Stimulated activated naive CD8-positive, alpha-beta T cell treated with anti-CD3 and anti-CD28 coated beads, Interleukin-15, amount 100 ng/mL, for 72 hours (primary cell): ENCODE data around the gene METTL6.
"Not testable (repeated sequence)": the region's sequence is repeated elsewhere in the genome, so short reads cannot be mapped to it uniquely, and the experiment has no call there.

Experiments
- ATAC-seq: fragments of 150-1000 bp; cut with Tn5 transposase; 2 replicates; pipeline ENCODE4 v1.10.0; 2021; ENCODE audit warnings: mild to moderate bottlenecking, moderate library complexity
- DNase-seq, 2 donors: peaks; one replicate each; pipeline ENCODE4 v3.0.0; 2021 to 2022
- H3K27ac Mint-ChIP-seq, 2 donors: one replicate each; pipeline ENCODE4 v1.8.0; 2022; ENCODE audit warnings: mild to moderate bottlenecking in 2 of 2, mixed read lengths in 2 of 2, moderate library complexity in 2 of 2
- H3K27me3 Mint-ChIP-seq: one replicate; pipeline ENCODE4 v1.8.0; 2022; ENCODE audit warnings: mixed read lengths
- H3K4me1 Mint-ChIP-seq: one replicate; pipeline ENCODE4 v1.8.0; 2022; ENCODE audit warnings: mild to moderate bottlenecking, mixed read lengths
- H3K4me3 Mint-ChIP-seq, 2 donors: one replicate each; pipeline ENCODE4 v1.8.0; 2022; ENCODE audit warnings: mild to moderate bottlenecking in 2 of 2, mixed read lengths in 2 of 2, moderate library complexity in 1 of 2
- H3K9me3 Mint-ChIP-seq, 2 donors: one replicate each; pipeline ENCODE4 v1.8.0; 2022; ENCODE audit warnings: mixed read lengths in 2 of 2

METTL6 gene

DNA sequence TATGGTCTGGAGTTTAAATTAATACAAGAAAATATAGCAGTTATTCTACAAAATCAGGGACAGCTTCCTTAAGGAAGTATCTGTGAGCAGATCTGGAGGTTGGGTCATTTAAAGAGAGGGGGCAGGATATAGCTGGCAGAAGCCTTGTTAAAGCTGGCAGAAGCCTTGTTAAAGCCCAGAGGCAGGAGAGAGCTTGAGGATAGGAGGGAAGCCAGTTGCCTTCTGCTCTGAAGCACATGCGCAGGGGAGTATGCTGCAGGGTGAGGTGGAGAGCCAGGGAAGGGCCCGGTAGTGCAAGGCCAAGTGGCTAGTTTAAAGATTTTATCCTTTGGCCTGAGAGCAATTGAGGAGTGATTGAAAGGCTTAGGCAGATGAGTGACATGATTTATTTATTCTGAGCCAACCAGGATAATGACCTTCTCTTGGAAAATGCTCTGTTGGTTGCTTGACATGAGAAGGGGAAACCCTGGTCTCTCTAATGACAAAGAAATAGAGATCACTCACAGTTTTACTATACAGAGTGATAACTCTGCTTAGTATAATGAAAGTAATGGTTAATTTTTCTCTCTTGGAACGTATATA lies 4.0 kb upstream of the METTL6 start:
- Mint-ChIP-seq H3K27me3 (no peaks in the 10 kb centered on the region), H3K4me1 (peaks cover 37% of the 10 kb centered on the region), H3K9me3 (peaks cover 0 to 5% of the 10 kb centered on the region in 2 donors), H3K4me3 (no peak overlapping the region), H3K27ac (peak overlapping the region in 1 of 2 donors; percentile 62)
- DNase-seq (no peak), ATAC-seq (no peak)

DNA sequence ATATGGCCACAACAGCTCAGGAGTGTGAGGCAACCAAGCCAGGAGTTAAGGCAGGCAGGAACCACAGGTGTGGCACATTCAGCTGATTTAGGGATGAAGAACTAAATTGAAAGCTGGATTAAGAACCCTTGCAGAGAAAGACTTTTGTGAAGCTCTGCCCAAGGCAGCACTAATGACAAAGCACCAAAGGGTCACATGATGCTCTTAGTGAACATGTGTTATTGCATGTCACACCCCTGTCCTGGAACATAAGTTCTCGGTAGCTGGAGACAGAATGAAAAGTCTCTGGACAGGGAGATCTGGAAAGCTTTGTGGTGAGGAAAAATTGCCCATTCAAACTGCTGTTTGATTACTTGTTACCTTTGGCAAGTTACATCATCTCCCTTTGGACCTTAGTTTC lies 3.3 kb upstream of the METTL6 start:
- no peak for DNase-seq
- Mint-ChIP-seq H3K27me3 (no peaks in the 10 kb centered on the region), H3K27ac (peak overlapping the region in 1 of 2 donors; percentile 67), H3K4me1 (peaks cover 45% of the 10 kb centered on the region), H3K4me3 (no peak overlapping the region), H3K9me3 (peaks cover 0 to 6% of the 10 kb centered on the region in 2 donors)
- no peak for ATAC-seq

DNA sequence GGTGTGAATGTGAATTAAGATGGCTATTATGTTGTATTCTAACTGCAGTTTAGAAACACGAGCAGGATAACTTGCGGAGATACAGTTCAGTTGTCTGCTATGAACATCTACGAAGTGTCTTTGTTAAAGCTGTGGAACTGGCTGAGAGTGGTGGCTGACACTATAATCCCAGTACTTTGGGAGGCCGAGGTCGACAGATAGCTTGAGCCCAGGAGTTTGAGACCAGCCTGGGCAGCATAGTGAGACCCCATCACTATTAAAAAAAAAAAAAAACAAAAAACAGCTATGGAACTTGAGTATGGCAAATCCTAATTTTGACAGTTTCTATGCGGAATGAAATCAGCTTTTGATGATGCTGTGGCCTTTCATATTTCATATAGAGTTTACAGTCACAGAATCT lies 1.7 kb upstream of the METTL6 start:
- no peak for ATAC-seq
- Mint-ChIP-seq H3K9me3 (peaks cover 0 to 6% of the 10 kb centered on the region in 2 donors), H3K27me3 (no peaks in the 10 kb centered on the region), H3K4me3 (peak overlapping the region; percentile 93 to 96), H3K27ac (peak overlapping the region in 1 of 2 donors; percentile 98), H3K4me1 (peaks cover 59% of the 10 kb centered on the region)
- DNase-seq: no peak

DNA sequence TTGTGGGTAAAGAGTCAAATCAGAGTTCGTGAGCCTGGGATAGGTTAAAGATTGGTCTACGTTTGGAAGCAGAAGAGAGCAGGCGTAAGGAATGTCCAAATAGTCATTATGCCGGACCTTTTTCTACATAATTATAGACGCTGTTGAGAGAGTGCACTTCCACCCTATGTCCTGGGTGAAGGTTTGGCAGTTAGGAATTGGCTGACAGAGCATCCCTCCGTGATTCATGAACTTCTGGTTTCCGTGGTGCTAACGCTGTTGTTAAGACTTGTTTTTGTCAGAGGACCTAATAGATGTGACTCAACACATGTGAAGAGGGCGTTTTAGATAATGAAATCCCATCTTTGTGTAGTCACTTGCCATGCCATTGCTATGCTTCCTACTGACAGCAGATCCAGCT lies 1.2 kb upstream of the METTL6 start:
- Mint-ChIP-seq H3K27ac (peak overlapping the region; percentile 98 to 99), H3K4me1 (peaks cover 62% of the 10 kb centered on the region)

DNA sequence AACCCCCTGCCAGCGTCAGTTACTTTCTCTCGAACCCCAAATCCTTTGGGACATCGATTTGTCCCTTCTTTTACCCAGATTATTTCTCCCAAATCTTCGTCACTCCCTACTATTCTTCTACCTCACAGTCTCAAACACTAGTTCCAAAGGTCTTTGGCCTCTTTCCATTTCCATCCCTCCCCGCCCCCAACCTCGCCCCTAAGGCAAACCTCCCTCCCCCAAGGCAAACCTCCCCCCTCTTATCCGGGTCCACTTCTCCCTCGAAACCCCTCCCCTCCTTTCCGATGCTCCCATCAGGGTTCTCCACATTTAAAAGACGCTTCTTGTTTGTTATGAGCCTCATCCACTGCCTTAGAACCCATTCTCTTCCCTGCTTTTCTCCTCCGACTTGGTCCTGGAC lies 637 bp upstream of the METTL6 start:
- Mint-ChIP-seq H3K27ac (peak overlapping the region; percentile 98 to 99), H3K4me3 (peak overlapping the region; percentile 93 to 96), H3K27me3 (no peaks in the 10 kb centered on the region), H3K9me3 (peaks cover 0 to 6% of the 10 kb centered on the region in 2 donors), H3K4me1 (peaks cover 62% of the 10 kb centered on the region)
- no peak for ATAC-seq
- no peak for DNase-seq

More for the DNA sequence above, 1.2 kb upstream of the METTL6 start:
- Mint-ChIP-seq H3K4me3 (peak overlapping the region; percentile 93 to 96), H3K27me3 (no peaks in the 10 kb centered on the region), H3K9me3 (peaks cover 0 to 6% of the 10 kb centered on the region in 2 donors)
- ATAC-seq: peak; percentile 76
- DNase-seq: peak in 1 of 2 donors; percentile 35

DNA sequence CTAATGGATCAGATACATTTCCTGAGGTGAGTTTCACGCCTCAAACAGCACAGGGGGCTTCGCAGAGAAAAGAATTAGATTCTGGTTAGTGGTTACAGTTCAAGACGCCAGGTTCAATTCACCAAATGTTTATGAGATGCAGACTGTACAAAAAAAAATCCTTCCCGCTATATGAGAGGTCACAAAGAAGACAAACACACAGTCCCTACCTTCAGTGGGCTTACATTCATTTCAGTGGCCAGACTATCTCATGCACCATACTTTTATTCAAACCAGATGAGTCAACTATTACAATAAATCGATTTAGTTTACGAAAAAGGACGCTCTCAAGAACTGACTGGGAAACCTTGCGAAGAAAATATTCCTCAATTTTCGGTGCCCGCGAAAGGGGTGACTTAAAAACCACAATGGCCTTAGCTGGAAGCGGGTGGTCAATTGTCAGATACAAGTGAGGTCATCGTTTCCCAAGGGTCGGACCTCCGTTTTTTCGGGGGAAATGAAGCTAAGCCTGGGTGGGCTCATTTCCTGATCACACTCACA lies 695 bp downstream of the METTL6 start:
- Mint-ChIP-seq H3K9me3 (peaks cover 0 to 6% of the 10 kb centered on the region in 2 donors), H3K27me3 (no peaks in the 10 kb centered on the region), H3K27ac (peak overlapping the region; percentile 98 to 99), H3K4me1 (peaks cover 62% of the 10 kb centered on the region), H3K4me3 (peak overlapping the region; percentile 93 to 96)
- no peak for ATAC-seq
- no peak for DNase-seq

DNA sequence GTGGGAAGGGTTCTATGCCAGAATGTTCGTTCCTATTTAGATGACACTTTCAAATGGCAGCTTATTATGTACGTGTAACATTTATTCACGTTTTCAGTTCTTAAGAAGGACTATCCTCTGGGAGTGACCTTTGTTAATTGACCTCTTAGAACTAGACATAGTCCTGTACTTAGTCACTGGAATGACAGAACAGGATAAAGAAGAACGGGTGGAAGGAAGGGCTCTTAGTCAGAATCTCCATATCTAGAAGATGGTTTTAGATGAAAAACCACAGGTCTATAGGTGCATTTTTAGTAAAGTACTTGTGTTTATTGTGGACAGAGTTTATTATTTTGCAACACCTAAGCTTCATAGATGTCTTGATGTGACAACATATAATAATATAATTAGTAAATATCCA lies 6.5 kb downstream of the METTL6 start:
- Mint-ChIP-seq H3K27me3 (no peaks in the 10 kb centered on the region), H3K9me3 (no peaks in the 10 kb centered on the region), H3K4me3 (no peak overlapping the region), H3K4me1 (peaks cover 25% of the 10 kb centered on the region), H3K27ac (no peak overlapping the region)
- DNase-seq (no peak), ATAC-seq (no peak)

DNA sequence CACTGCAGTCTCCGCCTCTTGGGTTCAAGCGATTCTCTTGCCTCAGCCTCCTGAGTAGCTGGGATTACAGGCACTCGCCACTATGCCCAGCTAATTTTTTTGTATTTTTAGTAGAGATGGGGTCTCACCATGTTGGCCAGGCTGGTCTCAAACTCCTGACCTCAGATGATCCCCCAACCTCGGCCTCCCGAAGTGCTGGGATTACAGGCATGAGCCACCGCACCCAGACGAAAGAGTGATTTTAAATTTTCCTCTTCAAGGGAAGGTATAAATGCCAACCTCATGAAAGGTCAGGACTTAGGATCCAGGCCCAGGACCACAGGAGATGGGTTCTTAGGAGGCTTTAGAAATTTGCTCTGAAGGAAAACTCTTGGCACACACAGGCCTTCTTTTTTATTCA lies 16.4 kb downstream of the METTL6 start:
- H3K4me3 Mint-ChIP-seq, ATAC-seq, DNase-seq, H3K4me1 Mint-ChIP-seq, H3K9me3 Mint-ChIP-seq, H3K27me3 Mint-ChIP-seq: not testable (repeated sequence)
- peak overlapping the region in 1 of 2 donors; percentile 57 for H3K27ac Mint-ChIP-seq

DNA sequence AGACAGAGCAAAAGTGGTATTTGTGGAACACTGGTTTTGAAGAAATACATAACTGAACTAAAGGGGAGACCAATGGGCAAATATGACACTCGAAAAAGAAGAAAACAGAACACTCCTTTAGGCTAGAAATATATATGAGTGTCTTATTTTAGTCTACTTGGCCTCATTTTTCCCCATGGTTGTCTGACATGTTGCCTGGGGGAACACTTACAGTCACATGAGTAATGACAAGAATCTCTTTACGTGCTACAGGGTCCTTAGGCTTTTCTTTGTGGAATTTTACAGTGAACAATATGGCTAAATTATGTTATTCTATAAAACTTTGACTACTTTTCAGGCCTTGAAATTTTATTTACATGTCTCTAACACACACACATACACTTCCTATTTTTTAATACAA lies 17.6 kb downstream of the METTL6 start:
- Mint-ChIP-seq H3K4me1 (no peaks in the 10 kb centered on the region), H3K9me3 (no peaks in the 10 kb centered on the region), H3K27me3 (no peaks in the 10 kb centered on the region), H3K27ac (peak overlapping the region in 1 of 2 donors; percentile 27), H3K4me3 (no peak overlapping the region)
- DNase-seq (no peak), ATAC-seq (no peak)

DNA sequence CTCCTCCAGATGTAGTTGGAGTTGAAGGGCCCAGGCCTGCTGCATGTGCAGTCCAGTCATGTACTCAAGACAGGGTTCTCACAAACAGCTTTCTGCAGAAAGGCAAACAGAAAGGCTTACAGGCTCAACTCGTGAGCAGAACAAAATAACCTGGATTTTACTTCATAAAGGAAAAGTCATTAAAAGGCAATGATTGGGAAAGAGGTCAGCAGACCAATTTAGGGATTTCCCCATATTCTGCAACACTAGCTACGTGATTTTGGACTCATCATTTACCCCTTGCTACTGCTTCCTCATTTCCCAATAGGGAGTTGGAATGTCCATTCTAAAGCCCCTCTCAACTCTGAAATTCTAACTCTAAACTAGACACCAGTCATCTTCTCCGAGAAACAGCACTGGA lies 18.1 kb downstream of the METTL6 start:
- Mint-ChIP-seq H3K9me3 (no peaks in the 10 kb centered on the region), H3K27me3 (no peaks in the 10 kb centered on the region), H3K4me1 (no peaks in the 10 kb centered on the region), H3K4me3 (no peak overlapping the region), H3K27ac (no peak overlapping the region)
- ATAC-seq (no peak), DNase-seq (no peak)

DNA sequence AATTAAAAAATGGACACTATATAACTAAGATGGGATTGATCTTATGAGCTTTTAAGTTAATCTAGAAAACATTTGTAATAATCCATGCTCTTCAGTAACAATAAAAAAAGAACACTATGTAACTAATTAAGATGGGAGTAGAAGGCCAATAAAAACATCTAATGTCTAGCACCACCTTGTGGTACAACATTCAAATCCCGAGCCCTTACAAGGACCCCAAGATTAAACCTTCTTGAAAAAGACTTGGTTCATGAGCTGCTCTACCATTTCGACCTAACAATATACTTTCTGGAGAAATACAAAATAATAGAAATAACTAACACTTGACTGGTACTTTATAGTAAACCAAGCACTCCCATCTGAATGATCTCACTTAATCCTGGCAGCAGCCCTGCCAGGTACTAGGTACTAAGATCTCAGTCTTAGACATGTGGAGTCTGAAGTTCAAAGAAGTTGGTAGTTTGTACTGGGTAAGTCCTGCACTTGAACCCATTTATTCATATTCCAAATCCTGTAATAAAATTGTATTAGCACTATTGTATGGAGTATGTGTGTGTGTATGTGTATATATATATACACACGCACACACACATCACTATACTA lies 21.8 kb downstream of the METTL6 start:
- no peak overlapping the region for H3K27ac Mint-ChIP-seq
- peak; percentile 71 for ATAC-seq
- no peak overlapping the region for H3K4me3 Mint-ChIP-seq

DNA sequence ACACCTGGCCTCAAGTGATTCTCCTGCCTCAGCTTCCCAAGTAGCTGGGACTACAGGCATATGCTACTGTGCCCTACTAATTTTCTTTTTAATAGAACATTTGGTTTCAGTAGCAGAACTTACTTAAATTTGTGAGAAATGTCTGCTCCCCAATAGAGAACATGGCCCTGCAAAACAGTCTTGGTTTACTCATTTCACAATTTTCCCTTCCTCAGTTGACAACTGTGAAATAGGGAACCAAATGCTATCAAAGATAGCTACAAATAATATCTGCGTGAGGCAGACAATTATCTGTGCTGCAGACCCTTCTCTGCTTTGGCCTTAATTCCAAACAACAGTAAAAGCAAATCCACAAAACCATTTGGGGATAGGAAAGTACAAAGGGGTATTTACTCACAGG lies 22.6 kb downstream of the METTL6 start:
- Mint-ChIP-seq H3K4me3 (no peak overlapping the region), H3K27me3 (no peaks in the 10 kb centered on the region), H3K4me1 (peaks cover 17% of the 10 kb centered on the region), H3K27ac (no peak overlapping the region), H3K9me3 (no peaks in the 10 kb centered on the region)
- DNase-seq: no peak
- ATAC-seq: no peak

More for the DNA sequence above, 21.8 kb downstream of the METTL6 start:
- DNase-seq: no peak
- Mint-ChIP-seq H3K9me3 (no peaks in the 10 kb centered on the region), H3K27me3 (no peaks in the 10 kb centered on the region), H3K4me1 (peaks cover 9% of the 10 kb centered on the region)

DNA sequence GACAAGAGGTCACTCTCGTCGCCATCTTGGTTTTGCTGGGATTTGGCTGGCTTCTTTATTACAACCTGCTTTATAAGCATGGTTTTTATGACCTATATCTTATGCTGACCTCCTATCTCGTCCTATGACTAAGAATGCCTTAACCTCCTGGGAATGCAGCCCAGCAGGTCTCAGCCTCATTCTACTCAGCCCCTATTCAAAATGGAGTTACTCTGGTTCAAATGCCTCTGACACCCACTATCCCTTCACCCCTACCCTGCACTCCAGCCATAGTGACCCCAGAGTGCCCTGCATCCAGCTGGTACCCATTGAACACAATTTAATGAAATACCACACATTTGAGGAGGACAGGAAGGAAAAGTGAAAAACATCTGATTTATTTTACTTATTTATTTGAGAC lies 23.4 kb downstream of the METTL6 start:
- no peak overlapping the region for H3K4me3 Mint-ChIP-seq

DNA sequence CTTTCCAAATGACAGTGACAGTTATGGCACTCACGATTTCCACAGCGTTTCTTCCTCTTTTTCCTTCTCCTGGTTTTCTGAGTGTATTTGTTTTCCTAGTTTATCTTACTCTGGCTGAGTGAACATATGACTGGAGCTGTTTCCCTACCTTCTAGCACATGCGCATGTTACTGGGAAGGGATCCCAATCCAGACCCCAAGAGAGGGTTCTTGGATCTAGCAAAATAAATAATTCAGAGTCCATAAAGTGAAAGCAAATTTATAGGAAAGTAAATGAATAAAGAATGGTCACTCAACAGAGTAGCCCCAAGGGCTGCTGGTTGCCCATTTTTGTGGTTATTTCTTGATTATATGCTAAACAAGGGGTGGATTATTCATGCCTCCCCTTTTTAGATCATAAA lies 23.8 kb downstream of the METTL6 start:
- Mint-ChIP-seq H3K4me1 (peaks cover 25% of the 10 kb centered on the region), H3K4me3 (no peak overlapping the region), H3K27ac (no peak overlapping the region), H3K9me3 (no peaks in the 10 kb centered on the region), H3K27me3 (no peaks in the 10 kb centered on the region)
- no peak for ATAC-seq
- DNase-seq: no peak

More for the DNA sequence above, 23.4 kb downstream of the METTL6 start:
- no peak for ATAC-seq
- Mint-ChIP-seq H3K27ac (no peak overlapping the region), H3K4me1 (peaks cover 25% of the 10 kb centered on the region), H3K9me3 (no peaks in the 10 kb centered on the region), H3K27me3 (no peaks in the 10 kb centered on the region)
- DNase-seq: no peak

DNA sequence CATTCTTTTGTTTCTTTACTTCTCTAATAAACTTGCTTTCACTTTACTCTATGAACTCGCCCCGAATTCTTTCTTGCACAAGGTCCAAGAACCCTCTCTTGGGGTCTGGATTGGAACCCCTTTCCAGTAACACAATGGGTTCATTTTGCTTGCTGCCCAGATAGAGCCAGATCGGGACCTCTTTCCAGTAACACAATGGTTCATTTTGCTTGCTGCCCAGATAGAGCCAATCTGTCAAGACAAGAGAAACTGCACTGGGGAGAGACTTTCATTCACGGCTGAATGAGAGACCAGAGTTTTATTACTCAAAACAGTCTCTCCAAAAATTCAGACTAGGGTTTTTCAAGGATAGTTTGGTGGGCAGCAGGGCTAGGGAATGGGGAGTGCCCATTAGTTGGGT lies 25.4 kb downstream of the METTL6 start:
- no peak overlapping the region for H3K27ac Mint-ChIP-seq
- DNase-seq: no peak
- no peak overlapping the region for H3K4me3 Mint-ChIP-seq
- no peak for ATAC-seq
- H3K4me1 Mint-ChIP-seq: peaks cover 25% of the 10 kb centered on the region
- no peaks in the 10 kb centered on the region for H3K27me3 Mint-ChIP-seq
- no peaks in the 10 kb centered on the region for H3K9me3 Mint-ChIP-seq

DNA sequence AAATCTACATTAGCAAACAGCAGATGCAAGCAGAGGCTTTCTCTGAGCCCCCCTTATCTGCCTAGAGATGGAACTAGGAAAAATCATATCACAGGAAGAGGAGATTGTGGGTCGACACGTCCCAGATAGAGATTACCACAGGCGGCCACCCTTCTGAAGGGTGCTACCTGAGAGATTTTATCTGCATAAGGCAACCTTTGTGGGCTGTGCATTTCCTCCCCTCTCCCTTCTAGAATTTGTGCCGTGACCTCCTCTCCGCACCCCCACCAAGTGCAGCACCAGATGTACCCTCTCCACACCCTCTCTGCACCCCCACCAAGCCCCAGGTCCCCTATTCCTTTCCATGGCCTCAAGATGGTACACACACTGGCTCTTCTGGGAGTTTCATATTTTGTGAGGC lies 27.4 kb downstream of the METTL6 start:
- no peak overlapping the region for H3K27ac Mint-ChIP-seq
- peak overlapping the region in 1 of 2 donors; percentile 45 for H3K4me3 Mint-ChIP-seq
- H3K9me3 Mint-ChIP-seq: no peaks in the 10 kb centered on the region
- DNase-seq (no peak), ATAC-seq (no peak)
- H3K4me1 Mint-ChIP-seq: peaks cover 25% of the 10 kb centered on the region
- H3K27me3 Mint-ChIP-seq: no peaks in the 10 kb centered on the region
